Measurements from ENCODE around the gene OSMR. TPM values are rescaled to one million over a fixed set of nuclear protein-coding genes. Genes with fewer than 3 reads are reported as not detected.

Gene OSMR
- total RNA-seq, 1 donor from 2014 or later, result 25.5 TPM

DNA sequence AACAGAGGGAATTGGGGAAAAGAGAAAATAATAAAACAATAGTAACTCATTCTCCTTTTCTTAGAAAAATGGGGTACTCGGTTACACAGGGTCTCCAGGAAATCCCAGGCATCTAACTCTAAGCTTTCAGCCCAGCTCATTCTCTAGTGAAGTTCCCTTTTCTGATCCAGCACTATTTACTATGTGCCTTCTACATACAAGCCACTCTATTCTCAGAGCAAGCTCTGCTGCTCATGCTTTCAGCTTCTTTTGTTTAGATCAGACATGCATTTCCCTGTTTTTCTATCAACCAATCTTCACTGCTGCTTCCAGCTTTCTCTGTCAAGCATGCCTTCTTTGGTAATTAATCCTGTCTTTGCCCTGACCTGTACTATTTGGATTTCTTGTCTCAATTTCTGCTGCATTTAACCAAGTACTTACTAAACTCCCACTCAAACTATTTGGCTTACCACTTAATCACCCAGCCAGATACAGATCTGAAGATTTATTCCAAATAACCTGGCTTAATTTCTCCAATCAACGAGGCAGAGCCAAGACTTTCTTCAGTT is 25.3 kb downstream of the OSMR start:
- DNase-seq (ENCODE audit: low read depth), result no peak
- no peak overlapping the region for H3K4me3 ChIP-seq (ENCODE audit: low read depth, low read length)
- TF ChIP-seq CTCF (conservative IDR thresholded peaks at IDR 0.05; ENCODE audit: low read depth, low read length), result no peak

DNA sequence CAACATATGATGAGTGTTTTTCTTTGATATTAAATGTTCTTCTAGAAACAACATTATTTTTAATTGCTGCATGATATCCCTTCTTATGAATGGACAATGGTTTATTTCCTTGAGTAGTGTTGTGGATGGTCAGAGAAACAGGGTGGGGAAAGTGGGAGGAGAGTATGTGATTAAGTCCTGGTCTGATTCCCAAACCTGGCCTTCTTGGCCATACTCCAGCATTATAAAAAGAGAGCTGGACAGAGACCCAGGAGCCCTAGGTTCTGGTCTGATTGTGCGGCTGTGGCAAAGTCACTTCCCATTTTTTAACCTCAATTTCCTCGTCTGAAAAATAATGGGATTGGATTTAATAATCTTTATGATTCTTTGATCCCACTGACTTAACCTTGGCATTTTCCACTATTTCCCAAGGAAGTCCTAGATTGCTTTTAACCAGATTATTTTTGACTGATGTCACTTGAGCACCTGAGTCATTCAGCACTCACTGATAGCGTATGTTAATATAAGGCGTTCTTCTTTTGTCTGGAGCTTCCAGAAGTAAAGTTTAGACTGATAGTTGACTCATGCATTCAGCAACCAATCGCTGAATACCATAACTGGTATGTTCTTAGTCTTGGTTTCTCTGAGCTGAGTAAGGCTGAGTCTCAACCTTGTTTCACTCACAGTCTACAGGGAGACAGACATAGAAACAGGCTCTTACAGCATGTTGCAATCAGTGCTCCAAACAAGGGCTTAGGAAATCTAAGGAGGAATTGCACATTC is 26.2 kb downstream of the OSMR start:
- no peak for TF ChIP-seq CTCF (conservative IDR thresholded peaks at IDR 0.05; ENCODE audit: low read depth, low read length)
- H3K4me3 ChIP-seq (ENCODE audit: low read depth, low read length), result no peak overlapping the region
- peak; percentile 98 for DNase-seq (ENCODE audit: low read depth)

DNA sequence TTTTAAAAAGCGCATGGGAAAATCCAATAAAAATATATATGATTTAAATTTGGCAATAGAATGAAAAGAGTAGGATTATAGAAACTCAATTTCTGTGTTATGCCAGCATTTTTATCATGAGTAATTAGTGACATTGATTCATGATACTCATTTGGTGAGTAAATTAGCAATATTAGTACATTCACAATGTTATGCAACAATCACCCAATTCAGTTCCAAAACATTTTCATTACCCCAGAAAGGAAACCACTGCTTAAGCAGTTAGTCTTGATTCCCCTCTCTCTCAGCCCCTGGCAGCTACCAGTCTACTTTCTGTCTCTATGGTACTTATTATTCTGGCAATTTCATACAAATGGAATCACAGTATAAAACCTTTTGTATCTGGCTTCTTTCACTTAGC is 27.0 kb downstream of the OSMR start:
- TF ChIP-seq CTCF (conservative IDR thresholded peaks at IDR 0.05; ENCODE audit: low read depth, low read length), result no peak
- H3K4me3 ChIP-seq (ENCODE audit: low read depth, low read length), result no peak overlapping the region
- DNase-seq (ENCODE audit: low read depth), result no peak

GRCh38 chr5:38874948-38875456 is 29.2 kb downstream of the OSMR start:
- no peak overlapping the region for H3K4me3 ChIP-seq (ENCODE audit: low read depth, low read length)
- DNase-seq (ENCODE audit: low read depth), result no peak
- no peak for TF ChIP-seq CTCF (conservative IDR thresholded peaks at IDR 0.05; ENCODE audit: low read depth, low read length)

DNA sequence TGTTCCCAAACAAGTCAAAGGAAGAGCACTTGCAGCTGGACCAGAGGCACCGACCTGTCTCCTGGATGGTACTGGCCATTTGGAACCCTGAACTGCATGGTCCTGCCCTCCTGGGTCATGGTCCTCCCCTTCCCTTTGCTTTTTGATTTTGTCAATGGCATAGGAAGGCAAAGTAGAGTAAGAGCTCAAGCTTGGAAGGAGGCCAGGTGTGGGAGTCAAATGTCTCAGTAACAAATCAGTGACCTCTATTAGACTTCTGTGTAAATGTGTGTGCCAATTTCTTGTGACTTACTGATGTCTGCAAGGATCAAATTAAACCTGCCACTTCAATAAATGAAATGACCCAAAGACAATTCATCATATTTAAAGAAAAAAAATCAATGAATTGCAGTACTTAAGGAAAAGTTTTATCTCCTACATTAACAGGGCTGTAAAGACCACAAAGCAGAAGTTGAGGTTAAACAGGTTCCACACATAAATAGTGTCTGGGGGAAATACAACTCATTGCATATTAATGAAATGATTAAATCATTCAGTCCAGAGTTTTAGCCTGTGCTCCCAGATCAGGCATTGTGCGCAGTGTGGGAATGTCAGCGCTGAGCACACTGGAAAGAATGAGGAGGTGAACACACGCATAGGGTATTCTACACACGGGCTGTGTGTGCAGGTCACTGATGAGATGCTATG is 32.7 kb downstream of the OSMR start:
- DNase-seq (ENCODE audit: low read depth), result no peak
- no peak for TF ChIP-seq CTCF (conservative IDR thresholded peaks at IDR 0.05; ENCODE audit: low read depth, low read length)

GRCh38 chr5:38879078-38879460 is 33.3 kb downstream of the OSMR start:
- DNase-seq (ENCODE audit: low read depth), result no peak
- TF ChIP-seq CTCF (conservative IDR thresholded peaks at IDR 0.05; ENCODE audit: low read depth, low read length), result no peak
- no peak overlapping the region for H3K4me3 ChIP-seq (ENCODE audit: low read depth, low read length)

More for the DNA sequence above, 32.7 kb downstream of the OSMR start:
- no peak overlapping the region for H3K4me3 ChIP-seq (ENCODE audit: low read depth, low read length)
